ENCODE results near the gene ZSCAN20. TPM values are rescaled to one million over a fixed set of nuclear protein-coding genes. Genes with fewer than 3 reads are reported as not detected.

ZSCAN20 gene
- total RNA-seq, 4 donors from 2014 or later = 7.5 to 8.3 (median 7.6) TPM

- Histone ChIP-seq H3K36me3 (no peaks in the 10 kb centered on the region), H3K27me3 (no peaks in the 10 kb centered on the region), H3K27ac (no peak overlapping the region), H3K4me3 (no peak overlapping the region), H3K4me1 (no peaks in the 10 kb centered on the region), H3K9me3 (no peaks in the 10 kb centered on the region)
- no peak for DNase-seq
- no peak for TF ChIP-seq CTCF (IDR thresholded peaks at IDR 0.05)
- no peak for TF ChIP-seq POLR2A (IDR thresholded peaks at IDR 0.05)
These were observed 25.9 kb upstream of the ZSCAN20 start for GRCh38 chr1:33446590-33446989.

GRCh38 chr1:33454646-33455282 is 17.7 kb upstream of the ZSCAN20 start:
- Histone ChIP-seq H3K9me3 (no peaks in the 10 kb centered on the region), H3K27ac (no peak overlapping the region), H3K4me1 (no peaks in the 10 kb centered on the region), H3K36me3 (no peaks in the 10 kb centered on the region), H3K27me3 (no peaks in the 10 kb centered on the region), H3K4me3 (no peak overlapping the region)
- DNase-seq = no peak
- TF ChIP-seq CTCF (IDR thresholded peaks at IDR 0.05) (no peak), POLR2A (IDR thresholded peaks at IDR 0.05) (no peak)

DNA sequence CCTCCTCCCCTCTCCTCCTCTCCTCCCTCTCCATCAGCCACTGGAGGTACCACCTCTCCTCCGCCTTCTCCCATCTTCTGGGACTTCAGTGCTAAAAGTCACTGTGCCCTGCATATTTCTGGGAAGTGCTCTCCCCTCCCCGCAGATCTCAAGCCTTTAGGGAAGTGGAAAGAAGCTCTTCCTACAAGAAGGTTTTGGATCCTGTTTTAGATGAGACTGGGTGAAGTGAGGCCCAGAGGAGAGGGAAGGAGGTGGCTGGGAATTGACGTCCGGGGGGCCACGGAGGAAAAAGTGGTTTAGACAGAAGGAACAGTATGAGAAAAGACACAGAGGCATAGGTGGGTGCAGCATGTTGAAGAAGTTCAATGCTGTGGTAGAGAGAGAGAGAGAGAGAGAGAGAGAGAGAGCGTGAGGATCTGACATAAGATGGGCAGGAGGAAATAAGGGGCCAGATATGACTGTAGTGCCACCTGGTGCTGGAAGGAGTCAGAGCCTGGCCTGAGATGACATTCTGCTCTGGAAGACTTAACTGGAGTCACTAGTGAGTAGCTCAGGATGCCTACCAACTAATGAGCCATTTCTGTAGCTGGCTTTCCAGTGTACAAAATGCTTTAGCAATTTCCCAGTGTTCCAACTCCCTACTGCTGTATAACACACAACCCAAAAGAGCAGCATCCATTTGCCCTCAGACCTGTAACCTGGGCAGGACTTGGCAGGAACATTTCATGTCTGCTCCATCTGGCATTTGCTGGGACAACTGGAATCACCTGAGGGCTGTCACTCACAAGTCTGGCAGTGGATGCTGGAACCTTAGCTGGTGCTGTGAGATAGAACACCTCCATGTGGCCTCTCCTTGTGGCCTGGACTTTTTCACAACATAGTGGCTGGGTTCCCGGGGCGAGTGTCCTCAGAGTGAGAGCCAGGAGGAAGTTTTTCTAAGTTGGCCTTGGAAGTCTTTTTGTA is 16.6 kb upstream of the ZSCAN20 start:
- TF ChIP-seq CTCF (IDR thresholded peaks at IDR 0.05) (peak in 4 of 6 experiments; percentile 46 to 58 (median 52)), POLR2A (IDR thresholded peaks at IDR 0.05) (no peak)
- H3K4me1 ChIP-seq = peaks cover 0 to 6% (median 2%) of the 10 kb centered on the region in 4 donors
- no peaks in the 10 kb centered on the region for H3K27me3 ChIP-seq
- DNase-seq = peak in 2 of 3 donors; percentile 24 to 64
- no peaks in the 10 kb centered on the region for H3K36me3 ChIP-seq
- H3K9me3 ChIP-seq = no peaks in the 10 kb centered on the region
- H3K27ac ChIP-seq = peak overlapping the region in 1 of 4 donors; percentile 11
- H3K4me3 ChIP-seq = no peak overlapping the region

- no peaks in the 10 kb centered on the region for H3K36me3 ChIP-seq
- TF ChIP-seq CTCF (IDR thresholded peaks at IDR 0.05) (no peak), POLR2A (IDR thresholded peaks at IDR 0.05) (no peak)
- no peaks in the 10 kb centered on the region for H3K9me3 ChIP-seq
- no peak for DNase-seq
- no peak overlapping the region for H3K27ac ChIP-seq
- H3K4me1 ChIP-seq = peaks cover 0 to 6% (median 2%) of the 10 kb centered on the region in 4 donors
- no peak overlapping the region for H3K4me3 ChIP-seq
- H3K27me3 ChIP-seq = no peaks in the 10 kb centered on the region
These were observed 16.0 kb upstream of the ZSCAN20 start for GRCh38 chr1:33456502-33456886.

DNA sequence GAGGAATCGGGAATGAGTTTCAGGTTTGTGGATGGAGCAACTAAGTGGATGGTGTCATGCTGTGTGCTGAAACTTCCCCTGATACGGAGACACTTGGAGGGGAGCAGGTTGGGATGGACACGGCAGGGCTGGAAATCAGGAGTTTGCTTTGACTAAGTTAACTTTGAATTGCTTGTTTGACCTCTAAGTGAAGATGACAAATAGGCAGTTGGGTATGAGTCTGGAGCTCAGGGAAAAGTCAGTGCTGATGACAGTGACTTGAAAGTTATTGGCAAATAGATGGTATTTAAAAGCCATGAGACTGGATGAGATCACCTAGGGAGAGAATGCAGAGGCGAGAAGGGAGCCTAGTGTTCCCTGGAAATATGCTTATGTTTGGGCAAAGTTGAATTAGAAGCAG is 12.8 kb upstream of the ZSCAN20 start:
- no peak for TF ChIP-seq POLR2A (IDR thresholded peaks at IDR 0.05)
- no peak for TF ChIP-seq CTCF (IDR thresholded peaks at IDR 0.05)
- Histone ChIP-seq H3K4me1 (peaks cover 0 to 8% (median 3%) of the 10 kb centered on the region in 4 donors), H3K36me3 (no peaks in the 10 kb centered on the region), H3K9me3 (no peaks in the 10 kb centered on the region), H3K27me3 (no peaks in the 10 kb centered on the region), H3K27ac (peak overlapping the region in 1 of 4 donors; percentile 70), H3K4me3 (no peak overlapping the region)
- no peak for DNase-seq

Measured in Peyer's patch (tissue), 4 donors.